GM21717 (cell line): ENCODE measurements around the gene VRK1.

Source experiments
- ATAC-seq: cut with Tn5 transposase; IDR thresholded peaks from one replicate; pipeline ENCODE4 v1.9.1; 2021; ENCODE audit warnings: mild to moderate bottlenecking, moderate library complexity; ENCODE audit not compliant: unreplicated experiment

VRK1 gene

GRCh38 chr14:96790706-96791105 is 6.5 kb upstream of the VRK1 start:
- ATAC-seq, result no peak

DNA sequence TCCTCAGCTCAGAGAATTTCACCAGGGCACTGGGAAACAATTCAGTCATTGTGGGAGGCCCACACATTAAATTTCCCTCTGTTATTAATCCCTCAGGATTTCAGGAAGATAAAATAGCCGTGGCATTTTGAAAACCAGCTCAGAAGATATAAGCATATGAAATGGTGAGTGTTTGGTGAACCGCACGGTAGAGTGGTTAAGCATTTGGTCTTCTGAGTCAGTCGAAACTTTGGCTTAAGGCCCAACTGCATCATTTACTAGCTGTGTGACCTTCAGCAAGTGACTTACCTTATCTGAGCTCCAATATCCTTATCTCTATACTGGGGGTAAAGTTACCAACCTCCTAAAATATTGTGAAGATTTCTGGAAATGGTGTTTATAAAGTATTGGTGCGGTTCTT is 5.2 kb upstream of the VRK1 start:
- no peak for ATAC-seq

DNA sequence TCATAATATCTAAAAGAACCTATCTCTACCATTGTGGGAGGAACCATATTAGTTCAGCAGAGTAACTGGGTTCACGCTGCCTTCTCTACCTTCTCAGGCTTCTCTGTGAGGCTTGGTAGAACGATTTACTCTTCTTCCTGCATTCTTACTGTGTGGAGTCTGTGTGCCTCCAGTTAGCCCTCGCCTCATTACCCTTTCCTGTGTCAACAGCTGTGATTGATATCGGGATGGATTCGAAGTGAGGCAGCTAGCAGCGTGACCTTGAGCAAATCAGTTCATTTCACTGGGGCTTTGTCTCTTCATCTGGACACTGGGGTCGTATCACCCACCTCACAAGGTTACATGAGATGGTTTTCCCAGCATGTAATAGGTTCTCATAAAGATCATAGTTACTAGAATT is 4.6 kb upstream of the VRK1 start:
- ATAC-seq, result no peak

DNA sequence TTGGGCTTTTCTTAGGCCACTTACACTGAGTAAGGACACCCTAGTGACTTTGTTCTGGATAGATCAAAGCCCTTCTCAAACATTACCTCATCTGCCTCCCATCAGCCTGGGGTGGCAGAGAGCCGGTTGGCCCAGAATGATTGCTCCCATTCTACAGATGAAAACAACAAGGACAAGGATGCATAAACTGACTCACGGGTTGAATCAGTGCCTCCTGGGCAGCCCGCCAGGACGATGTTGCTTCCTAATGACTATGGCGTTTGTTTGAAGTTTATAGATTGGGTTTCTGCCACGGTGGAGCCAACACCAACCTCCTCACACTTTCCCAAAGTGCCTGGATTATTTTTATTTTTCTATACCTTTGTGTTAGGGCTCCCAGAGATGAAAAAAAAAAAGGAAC is 3.6 kb upstream of the VRK1 start:
- ATAC-seq, result no peak

DNA sequence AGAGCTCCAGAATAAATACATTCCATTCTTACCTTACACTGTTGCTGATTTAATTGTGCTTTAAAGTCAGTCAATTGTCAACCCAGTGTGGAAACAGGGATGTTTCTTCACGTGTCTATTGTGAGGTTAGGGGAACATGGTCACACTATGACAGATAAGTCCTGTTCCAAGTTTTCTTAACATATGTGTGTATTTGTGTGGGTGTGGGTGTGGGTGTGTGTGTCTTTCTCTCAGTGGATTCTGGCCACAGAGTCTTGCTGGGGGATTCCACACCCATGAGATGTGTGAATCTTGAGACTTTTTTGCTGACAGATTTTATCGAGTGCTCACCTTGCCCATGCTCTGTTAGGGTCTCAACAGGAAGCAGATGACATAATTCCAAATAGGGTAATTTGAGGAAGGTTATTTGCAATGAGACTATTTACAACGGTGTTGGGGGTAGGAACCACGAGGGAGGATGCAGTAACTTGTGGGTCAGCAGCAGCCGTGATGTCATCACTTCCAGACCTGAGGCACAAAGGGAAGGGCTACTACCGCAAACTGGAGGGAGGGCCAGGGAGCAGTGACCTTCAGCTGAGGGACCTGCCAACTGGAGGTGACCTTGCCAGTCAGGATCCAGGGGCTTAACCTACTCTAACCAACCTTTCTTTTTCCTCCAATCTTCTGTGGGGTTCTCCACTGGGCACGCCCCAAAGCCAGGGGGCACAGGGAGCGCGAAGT is 1.9 kb upstream of the VRK1 start:
- no peak for ATAC-seq

GRCh38 chr14:96797582-96798349 is 584 bp downstream of the VRK1 start:
- peak; percentile 38 for ATAC-seq

- no peak for ATAC-seq
Observed at GRCh38 chr14:96798956-96799355, 1.8 kb downstream of the VRK1 start.

DNA sequence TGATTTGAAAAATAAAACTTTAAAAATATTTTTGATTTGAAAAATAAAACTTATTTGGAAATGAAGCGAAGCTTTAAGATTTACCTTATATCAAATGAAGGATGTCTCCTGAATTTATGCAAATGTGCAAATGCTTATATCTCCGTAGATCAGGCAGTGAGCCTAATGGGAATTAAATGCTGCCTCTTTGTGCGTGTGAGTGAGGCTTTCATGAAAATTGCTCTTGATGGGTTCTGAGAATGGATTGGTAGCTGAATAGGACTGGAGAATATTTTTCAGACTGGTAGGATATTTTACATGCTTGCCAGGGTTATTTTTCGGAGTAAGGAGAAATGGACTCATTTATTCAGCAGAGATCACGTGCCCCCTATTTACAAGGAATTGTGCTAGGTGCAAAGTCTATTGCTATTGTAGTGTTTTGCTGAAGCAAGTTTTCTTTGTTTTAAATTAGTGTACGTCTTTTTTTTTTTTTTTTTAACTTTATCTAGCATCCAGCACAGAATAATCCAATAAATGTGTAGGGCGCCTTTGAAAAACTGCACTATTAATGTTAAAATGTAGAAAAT is 2.4 kb downstream of the VRK1 start:
- ATAC-seq, result no peak

DNA sequence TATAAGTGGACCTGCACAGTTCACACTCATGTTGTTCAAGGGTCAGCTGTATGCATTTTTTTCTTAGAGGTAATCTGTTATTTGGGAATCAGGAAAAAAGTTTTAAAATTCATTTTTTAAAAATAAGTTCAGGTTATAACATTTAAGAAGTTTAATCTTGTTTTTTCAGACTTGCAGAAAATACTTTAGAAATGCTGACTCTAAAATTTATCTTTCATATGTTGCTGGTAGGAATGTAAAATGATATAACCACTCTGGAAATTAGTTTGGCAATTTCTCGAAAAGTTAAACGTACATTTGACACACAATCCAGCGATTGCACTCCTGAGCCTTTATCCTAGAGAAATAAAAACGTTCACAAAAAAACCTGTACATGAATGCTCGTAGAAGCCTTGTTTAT is 4.7 kb downstream of the VRK1 start:
- no peak for ATAC-seq

GRCh38 chr14:96802963-96803362 is 5.8 kb downstream of the VRK1 start:
- no peak for ATAC-seq

- no peak for ATAC-seq
Observed at GRCh38 chr14:96803958-96804357, 6.8 kb downstream of the VRK1 start.

GRCh38 chr14:96804895-96805294 is 7.7 kb downstream of the VRK1 start:
- no peak for ATAC-seq

DNA sequence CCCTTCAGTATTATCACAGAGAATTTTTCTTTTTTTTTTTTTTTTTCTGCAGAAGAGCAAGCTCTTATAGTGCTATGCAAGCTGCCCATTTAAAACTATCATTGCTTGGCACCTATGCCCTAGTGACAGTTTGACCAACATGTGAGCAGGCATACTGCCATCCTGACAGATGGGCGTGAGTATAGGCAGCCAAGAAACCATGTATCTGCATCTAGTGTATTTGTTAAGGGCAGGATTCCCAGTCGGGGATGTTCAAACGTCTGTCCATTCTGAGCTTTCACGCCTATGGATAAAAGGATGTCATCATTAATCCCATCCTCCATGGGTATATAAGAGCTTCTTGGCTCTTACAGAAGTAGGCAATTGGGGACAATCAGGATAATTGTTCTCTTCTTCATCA is 8.8 kb downstream of the VRK1 start:
- no peak for ATAC-seq

DNA sequence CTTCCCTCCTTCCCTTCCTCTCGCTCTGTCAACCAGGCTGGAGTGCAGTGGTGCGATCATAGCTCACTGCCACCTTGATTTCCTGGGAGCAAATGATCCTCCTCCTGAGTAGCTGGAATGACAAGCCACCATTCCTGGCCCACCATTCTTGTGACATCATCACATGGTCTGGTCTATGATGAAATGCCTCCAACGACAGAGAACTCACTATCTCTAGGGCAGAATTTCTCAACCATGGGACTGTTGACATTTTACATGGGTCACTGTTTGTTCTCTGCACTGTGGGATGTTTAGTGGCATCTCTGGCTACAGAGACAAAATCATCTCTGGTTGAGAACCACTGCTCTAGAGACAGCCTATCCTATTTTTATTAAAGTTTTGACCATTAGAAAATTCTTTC is 9.7 kb downstream of the VRK1 start:
- no peak for ATAC-seq

GRCh38 chr14:96808619-96809406 is 11.6 kb downstream of the VRK1 start:
- no peak for ATAC-seq

DNA sequence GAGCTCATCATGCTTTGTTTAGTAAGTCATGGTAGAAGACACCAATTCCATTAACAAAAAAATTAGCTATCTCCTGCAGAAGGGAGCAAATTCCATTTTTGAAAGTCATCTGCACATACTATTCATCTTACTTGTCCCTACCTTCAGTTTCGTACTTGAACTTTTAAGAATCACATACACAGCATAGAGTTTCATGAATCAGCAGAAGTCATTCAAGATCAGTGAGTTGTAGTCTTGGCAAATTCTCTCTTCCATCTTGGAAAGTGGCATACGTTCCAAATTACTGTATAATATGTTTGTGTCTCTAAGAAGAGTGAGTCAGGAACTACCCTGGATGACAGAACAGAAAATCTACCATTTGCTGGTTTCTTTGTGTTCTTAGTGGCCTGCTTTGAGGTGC is 14.1 kb downstream of the VRK1 start:
- no peak for ATAC-seq

DNA sequence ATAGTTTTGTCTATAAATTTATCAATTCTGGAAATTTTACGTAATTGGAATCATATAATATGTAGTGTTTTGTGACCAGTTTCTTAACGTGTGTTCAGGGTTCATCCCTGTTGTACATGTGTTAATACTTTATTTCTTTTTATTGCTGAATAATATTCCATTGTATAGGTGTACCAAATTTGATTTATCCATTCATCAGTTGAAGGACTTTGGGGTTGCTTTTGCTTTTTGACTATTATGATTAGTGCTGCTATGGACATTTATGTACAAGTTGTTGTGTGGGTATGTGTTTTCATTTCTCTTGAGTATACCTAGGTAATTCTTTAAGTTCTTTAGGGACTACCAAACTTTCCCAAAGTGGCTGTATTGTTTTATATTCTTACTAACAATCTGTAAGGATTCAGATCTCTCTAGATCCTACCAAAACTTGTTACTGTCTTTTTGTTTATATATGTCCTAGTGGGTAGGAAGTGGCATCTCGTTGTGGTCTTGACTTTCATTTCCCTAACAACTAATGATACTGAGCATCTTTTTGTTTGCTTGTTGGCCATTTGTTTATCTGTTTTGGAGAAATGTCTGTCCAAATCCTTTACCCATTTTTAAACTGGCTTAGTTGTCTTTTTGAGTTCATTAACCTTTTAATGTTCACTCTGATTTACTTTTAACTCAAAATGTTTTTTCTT is 14.9 kb downstream of the VRK1 start:
- ATAC-seq, result peak; percentile 80

DNA sequence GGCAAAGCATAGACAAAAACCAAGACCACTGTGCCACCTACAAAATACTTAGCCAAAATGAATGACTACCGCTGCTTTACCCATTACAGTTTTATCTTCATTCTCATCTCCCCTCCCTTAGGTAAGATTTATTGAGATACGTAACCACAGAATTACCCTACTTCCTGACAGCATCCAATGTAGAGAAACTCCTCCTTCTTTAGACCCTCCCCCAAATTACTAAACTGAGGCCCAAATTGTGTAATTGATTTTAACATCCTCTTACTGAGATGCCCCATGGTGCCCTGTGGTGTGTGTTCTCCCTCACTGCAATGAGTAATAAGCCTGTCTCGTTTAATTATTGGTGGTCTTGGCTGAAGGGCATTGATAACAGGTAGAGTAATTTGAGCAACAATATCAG is 19.1 kb downstream of the VRK1 start:
- ATAC-seq, result no peak

GRCh38 chr14:96817750-96818666 is 20.8 kb downstream of the VRK1 start:
- no peak for ATAC-seq

- ATAC-seq, result no peak
Observed at GRCh38 chr14:96821501-96821900, 24.3 kb downstream of the VRK1 start.
